Skin epidermis (tissue), 12 donors: ENCODE measurements around the gene FRG2B.
"Not testable (repeated sequence)": the region's sequence is repeated elsewhere in the genome, so short reads cannot be mapped to it uniquely, and the experiment has no call there.

Experiments
- H3K27ac ChIP-seq, 21 experiments: fragments of 200-600 bp; sonication (generic) in 11 of 21; one replicate each; pipeline ENCODE4 v1.5.0; 2020; ENCODE audit warnings: mild to moderate bottlenecking in 3 of 21, inconsistent platforms in 2 of 21, moderate library complexity in 2 of 21
- H3K4me3 ChIP-seq, 7 experiments: fragments of 200-600 bp; sonication (generic) in 2 of 7; one replicate each; pipeline ENCODE4 v1.5.0; 2020; ENCODE audit warnings: inconsistent platforms in 2 of 7, mild to moderate bottlenecking in 2 of 7, moderate library complexity in 1 of 7

Gene FRG2B

DNA sequence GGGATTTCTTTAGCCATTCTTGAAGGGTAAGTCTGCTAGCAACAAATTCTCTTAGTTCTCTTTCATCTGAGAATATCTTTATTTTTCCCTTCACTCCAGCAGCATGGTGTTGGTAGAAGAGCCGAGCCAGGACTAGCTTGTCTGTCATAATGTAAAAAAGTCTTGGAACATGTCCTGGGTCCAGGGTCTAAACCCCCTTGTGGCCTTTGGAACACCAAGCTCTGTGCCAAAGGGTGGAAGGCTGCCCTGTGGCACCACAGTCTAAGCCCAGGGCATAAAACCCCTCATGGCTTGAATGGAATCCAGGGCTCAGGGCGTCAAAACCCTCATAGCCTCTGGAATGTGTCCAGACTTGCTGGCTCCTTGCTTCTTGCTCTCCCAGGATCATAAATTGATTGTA is 23.2 kb downstream of the FRG2B start:
- not testable (repeated sequence) for H3K27ac ChIP-seq, H3K4me3 ChIP-seq

DNA sequence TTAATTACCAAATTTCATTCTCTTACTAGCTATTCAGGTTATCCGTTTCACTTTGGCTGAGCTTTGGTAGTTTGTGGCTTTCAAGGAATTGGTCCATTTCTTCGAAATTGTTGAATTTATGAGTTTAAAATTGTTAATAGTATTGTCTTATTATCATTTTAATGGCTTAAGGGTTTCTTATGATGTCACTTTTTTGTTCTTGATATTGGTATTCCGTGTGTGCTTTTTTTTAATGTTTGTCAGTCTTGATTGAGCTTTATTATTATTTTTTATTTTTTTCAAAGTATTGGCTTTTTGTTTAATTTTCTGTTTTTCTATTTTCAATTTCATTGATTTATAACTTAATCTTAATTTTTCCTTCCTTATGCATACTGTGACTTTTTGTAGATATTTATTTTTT is 25.9 kb downstream of the FRG2B start:
- Histone ChIP-seq H3K27ac (no peak overlapping the region), H3K4me3 (no peak overlapping the region)

DNA sequence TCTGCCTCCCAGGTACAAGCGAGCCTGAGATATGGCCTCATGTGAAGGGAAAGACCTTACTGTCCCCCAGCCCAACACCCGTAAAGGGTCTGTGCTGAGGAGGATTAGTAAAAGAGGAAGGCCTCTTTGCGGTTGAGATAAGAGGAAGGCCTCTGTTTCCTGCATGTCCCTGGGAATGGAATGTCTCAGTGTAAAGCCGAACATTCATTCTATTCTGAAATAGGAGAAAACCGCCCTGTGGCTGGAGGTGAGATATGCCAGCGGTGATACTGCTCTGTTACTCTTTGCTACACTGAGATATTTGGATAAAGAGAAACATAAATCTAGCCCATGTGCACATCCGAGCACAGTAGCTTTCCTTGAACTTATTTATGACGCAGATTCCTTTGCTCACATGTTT is 26.7 kb downstream of the FRG2B start:
- not testable (repeated sequence) for H3K4me3 ChIP-seq, H3K27ac ChIP-seq

DNA sequence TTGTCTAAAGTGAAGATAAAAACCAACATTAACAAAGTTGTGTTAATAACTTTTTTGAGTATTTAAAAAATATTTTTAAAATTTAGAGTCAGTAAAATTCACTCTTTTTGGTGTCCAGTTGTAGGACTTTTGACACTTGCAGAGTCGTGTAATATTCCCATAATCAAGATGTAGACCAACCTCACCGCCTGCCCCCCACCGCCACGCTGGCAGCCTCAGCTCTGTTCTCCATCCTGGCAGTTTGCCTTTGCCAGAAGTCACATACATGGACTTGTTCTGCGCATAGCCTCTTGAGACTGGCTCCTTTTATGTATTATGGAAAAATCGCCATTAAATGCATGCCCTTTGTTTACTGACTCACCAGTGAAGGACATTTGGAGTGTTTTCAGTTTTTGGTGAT is 33.9 kb downstream of the FRG2B start:
- H3K27ac ChIP-seq: no peak overlapping the region
- no peak overlapping the region for H3K4me3 ChIP-seq

DNA sequence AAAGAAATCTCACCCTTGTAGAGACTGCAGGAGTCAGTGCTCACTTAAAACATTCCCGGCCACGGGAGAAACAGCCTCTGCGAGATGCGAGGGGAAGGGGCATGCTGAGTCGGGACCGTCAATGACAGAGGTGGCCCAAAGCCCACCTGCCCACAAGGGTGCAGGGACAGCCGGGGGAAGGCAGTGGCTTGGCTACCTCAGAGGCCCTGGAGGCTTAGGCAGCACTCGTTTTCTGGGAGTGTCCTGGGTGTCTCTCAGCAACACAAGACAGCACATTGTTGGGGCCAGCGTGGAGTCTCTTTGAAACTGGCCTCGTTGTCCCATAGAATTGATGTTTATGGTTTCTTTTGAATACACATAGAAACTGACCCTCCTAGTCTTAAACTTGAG is 35.6 kb downstream of the FRG2B start:
- Histone ChIP-seq H3K27ac (no peak overlapping the region), H3K4me3 (no peak overlapping the region)

DNA sequence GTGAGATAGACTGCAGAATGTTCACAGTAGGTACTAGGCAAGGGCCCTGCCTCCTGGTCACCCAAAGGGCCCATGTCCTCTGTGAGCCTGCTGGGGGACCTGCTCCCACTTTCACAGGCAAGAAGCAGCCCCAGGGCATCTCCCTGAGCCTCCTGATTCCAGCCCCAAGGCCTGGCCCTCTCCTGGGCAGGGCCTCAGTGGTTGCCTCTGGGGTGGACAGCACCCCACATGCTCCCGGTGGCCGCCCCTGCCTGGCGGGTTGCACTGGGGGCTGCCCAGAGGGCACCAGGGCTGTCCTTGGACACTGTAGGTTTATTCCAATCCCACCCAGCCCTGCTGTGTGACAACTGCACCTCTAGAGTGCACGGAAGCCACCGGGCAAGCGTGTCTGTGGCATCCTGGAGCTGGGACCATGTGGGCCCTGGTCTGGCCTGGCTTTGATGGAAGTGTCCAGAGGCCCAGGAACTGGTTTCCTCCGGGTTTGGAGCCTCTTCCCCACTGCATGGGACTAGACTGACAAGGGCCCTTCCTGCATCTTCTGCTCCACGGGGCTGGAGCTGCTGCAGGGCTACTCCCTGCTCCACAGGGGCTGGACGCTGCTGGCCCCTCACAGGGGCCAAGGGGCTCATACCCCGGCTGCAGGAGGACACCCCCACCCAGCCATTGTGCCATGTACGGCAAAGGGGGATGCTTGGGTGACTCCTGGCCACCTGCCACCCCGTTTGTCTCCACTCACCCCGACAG is 36.2 kb downstream of the FRG2B start:
- H3K27ac ChIP-seq: no peak overlapping the region
- H3K4me3 ChIP-seq: no peak overlapping the region

DNA sequence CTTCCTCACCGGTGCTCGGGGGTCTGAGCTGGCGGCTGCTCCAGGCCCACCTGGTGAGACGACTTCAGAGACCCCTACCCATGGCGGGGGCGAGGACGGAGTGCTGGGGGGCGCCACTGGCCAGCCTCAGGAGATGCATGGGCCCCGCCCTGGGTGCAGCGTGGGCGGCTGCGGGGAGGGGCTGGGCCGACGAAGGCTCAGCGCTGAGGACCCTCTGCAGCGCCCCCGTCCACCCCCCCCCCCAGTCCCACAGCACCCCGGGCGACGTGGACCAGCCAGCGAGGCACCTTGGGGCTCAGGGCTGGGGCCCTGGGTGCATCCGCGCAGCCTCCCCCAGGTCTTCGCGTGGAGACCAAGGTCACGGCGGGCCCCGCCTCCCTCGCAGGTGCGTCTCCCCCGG is 49.6 kb downstream of the FRG2B start:
- not testable (repeated sequence) for H3K27ac ChIP-seq, H3K4me3 ChIP-seq
